Loucy (cell line): ENCODE data around the gene RHBDF2.

ENCODE experiments used
- CTCF ChIP-seq: fragments of 200-600 bp; sonication (generic); conservative IDR thresholded peaks from 2 replicates; pipeline ENCODE4 v1.5.1; 2014; ENCODE audit warnings: mild to moderate bottlenecking, antibody characterized with exemption, low read length
- EZH2phosphoT487 ChIP-seq: fragments of 200-600 bp; IDR thresholded peaks from 2 replicates; pipeline ENCODE4 v1.6.1; 2018; ENCODE audit warnings: antibody characterized with exemption, mild to moderate bottlenecking, moderate library complexity, borderline replicate concordance

DNA sequence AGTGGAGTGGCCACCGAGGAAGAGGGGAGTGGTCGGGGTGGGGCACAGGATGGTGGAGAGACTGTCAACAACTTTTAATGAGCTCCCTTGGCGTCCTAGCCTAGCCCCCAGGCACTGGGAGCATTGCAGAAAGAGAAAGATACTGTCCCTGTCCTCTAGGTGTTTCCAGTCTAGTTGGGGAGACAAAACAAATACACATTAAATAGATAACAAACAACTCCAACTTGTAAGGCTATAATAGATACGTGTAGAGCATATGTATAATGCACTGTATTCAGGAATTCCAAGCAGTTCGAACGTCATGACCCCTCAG is 47.8 kb downstream of the RHBDF2 start:
- TF ChIP-seq CTCF, result 0 out of 2 replicates have a peak, but pooled peaks have one; percentile 6
- no peak for TF ChIP-seq EZH2phosphoT487
